ENCODE measurements around the gene HS3ST4.

DNA sequence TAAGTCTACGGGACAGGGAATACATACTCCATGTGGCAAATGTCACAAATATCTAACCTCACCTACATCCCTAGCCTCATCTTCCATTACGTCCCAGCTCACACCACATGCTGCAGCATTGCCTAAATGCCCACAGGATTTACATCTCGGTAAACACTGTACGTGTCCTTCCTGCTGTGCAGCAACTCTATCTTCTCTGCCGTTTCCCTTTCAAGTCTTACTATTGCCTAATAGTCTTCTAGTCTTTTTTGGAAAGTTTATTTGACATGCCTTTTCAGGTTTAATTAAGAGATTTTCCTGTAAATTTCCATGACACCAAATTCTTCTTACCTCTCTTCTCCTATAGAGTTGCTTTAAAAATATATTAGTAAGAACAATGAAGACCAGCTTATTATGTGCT lies 120.5 kb downstream of the HS3ST4 start:
- no peak for TF ChIP-seq POLR2A (IDR thresholded peaks at IDR 0.05)
- TF ChIP-seq, protein P1, sequence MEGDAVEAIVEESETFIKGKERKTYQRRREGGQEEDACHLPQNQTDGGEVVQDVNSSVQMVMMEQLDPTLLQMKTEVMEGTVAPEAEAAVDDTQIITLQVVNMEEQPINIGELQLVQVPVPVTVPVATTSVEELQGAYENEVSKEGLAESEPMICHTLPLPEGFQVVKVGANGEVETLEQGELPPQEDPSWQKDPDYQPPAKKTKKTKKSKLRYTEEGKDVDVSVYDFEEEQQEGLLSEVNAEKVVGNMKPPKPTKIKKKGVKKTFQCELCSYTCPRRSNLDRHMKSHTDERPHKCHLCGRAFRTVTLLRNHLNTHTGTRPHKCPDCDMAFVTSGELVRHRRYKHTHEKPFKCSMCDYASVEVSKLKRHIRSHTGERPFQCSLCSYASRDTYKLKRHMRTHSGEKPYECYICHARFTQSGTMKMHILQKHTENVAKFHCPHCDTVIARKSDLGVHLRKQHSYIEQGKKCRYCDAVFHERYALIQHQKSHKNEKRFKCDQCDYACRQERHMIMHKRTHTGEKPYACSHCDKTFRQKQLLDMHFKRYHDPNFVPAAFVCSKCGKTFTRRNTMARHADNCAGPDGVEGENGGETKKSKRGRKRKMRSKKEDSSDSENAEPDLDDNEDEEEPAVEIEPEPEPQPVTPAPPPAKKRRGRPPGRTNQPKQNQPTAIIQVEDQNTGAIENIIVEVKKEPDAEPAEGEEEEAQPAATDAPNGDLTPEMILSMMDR (IDR thresholded peaks at IDR 0.05): no peak

Measured in tibial nerve (tissue), 3 donors.